Activated CD4-positive, alpha-beta T cell treated with anti-CD3 and anti-CD28 coated beads, Interleukin-2, amount 50 U/mL, for 48 hours (primary cell): Measurements from ENCODE around the gene ADGRE2.
A peak's percentile ranks its signal among the peaks of the same experiment; 100 is the strongest.
"Not testable (repeated sequence)": the region's sequence is repeated elsewhere in the genome, so short reads cannot be mapped to it uniquely, and the experiment has no call there.

Experiments
- DNase-seq, 2 experiments: peaks; one replicate each; pipeline ENCODE4 v3.0.0-alpha.2; 2020

Gene ADGRE2

GRCh38 chr19:14777645-14778044, 715 bp downstream of the ADGRE2 start:
- not testable (repeated sequence) for DNase-seq

- peak; percentile 16 to 31 for DNase-seq
Measured at GRCh38 chr19:14775869-14776586, 2.3 kb downstream of the ADGRE2 start.

- not testable (repeated sequence) for DNase-seq
Measured at GRCh38 chr19:14775326-14775725, 3.0 kb downstream of the ADGRE2 start.

GRCh38 chr19:14774373-14774772, 4.0 kb downstream of the ADGRE2 start:
- no peak for DNase-seq

GRCh38 chr19:14773722-14774121, 4.6 kb downstream of the ADGRE2 start:
- DNase-seq, result not testable (repeated sequence)

- DNase-seq, result no peak
Measured at GRCh38 chr19:14772995-14773394, 5.4 kb downstream of the ADGRE2 start.

- DNase-seq, result no peak
Measured at GRCh38 chr19:14772467-14772866, 5.9 kb downstream of the ADGRE2 start.

GRCh38 chr19:14770944-14771839, 7.2 kb downstream of the ADGRE2 start:
- no peak for DNase-seq

- no peak for DNase-seq
Measured at GRCh38 chr19:14770136-14770535, 8.2 kb downstream of the ADGRE2 start.

GRCh38 chr19:14769201-14769600, 9.2 kb downstream of the ADGRE2 start:
- no peak for DNase-seq

GRCh38 chr19:14768001-14768400, 10.4 kb downstream of the ADGRE2 start:
- no peak for DNase-seq

- no peak for DNase-seq
Measured at GRCh38 chr19:14767466-14767971, 10.8 kb downstream of the ADGRE2 start.

GRCh38 chr19:14765841-14766240, 12.5 kb downstream of the ADGRE2 start:
- DNase-seq, result not testable (repeated sequence)

- DNase-seq, result not testable (repeated sequence)
Measured at GRCh38 chr19:14765403-14765802, 13.0 kb downstream of the ADGRE2 start.

GRCh38 chr19:14764401-14764800, 14.0 kb downstream of the ADGRE2 start:
- DNase-seq, result no peak

GRCh38 chr19:14763497-14764145, 14.7 kb downstream of the ADGRE2 start:
- DNase-seq, result no peak

GRCh38 chr19:14762111-14762510, 16.2 kb downstream of the ADGRE2 start:
- DNase-seq, result no peak

GRCh38 chr19:14761607-14762006, 16.8 kb downstream of the ADGRE2 start:
- DNase-seq, result no peak

GRCh38 chr19:14758816-14759215, 19.5 kb downstream of the ADGRE2 start:
- no peak for DNase-seq

- DNase-seq, result no peak
Measured at GRCh38 chr19:14748601-14749000, 29.8 kb downstream of the ADGRE2 start.

- no peak for DNase-seq
Measured at GRCh38 chr19:14746886-14747285, 31.5 kb downstream of the ADGRE2 start.

- DNase-seq, result no peak
Measured at GRCh38 chr19:14735915-14736314, 42.4 kb downstream of the ADGRE2 start.

GRCh38 chr19:14733574-14733973, 44.8 kb downstream of the ADGRE2 start:
- no peak for DNase-seq
